GM18511 (cell line): ENCODE data around the gene HDAC2.
"Not testable (repeated sequence)": the region's sequence is repeated elsewhere in the genome, so short reads cannot be mapped to it uniquely, and the experiment has no call there.

Experiments
- ATAC-seq: cut with Tn5 transposase; IDR thresholded peaks from one replicate; pipeline ENCODE4 v1.9.1; 2021; ENCODE audit warnings: mild to moderate bottlenecking, moderate library complexity; ENCODE audit not compliant: unreplicated experiment

Gene HDAC2

GRCh38 chr6:113970805-113971676, at the start of gene HDAC2:
HDAC2 (minus strand) TSS chr6:113971148; CDS start chr6:113970908, 240 bp downstream.
- ATAC-seq, result peak; percentile 81

DNA sequence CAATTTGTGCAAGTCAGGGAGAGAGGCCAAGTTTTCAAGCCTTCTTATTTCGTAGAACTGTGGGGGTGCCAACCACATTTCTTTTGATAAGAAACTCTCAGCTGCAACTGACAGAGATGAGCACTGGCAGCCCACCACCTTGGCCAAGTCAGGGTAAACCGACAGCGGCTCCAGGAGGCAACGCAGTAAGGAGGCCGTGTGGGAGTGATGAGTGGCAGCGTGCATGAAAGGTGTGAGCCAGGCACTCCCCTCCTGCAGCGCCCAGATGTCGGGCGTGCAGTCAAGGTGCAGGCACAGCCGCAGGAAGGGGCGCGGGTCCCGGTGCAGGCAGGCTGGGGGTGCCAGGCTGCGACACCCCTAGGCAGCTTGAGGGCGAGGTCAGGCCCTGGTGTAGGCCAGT, 49.2 kb upstream of the HDAC2 start:
- ATAC-seq, result no peak

- not testable (repeated sequence) for ATAC-seq
Measured at GRCh38 chr6:114017146-114017545, 46.2 kb upstream of the HDAC2 start.

DNA sequence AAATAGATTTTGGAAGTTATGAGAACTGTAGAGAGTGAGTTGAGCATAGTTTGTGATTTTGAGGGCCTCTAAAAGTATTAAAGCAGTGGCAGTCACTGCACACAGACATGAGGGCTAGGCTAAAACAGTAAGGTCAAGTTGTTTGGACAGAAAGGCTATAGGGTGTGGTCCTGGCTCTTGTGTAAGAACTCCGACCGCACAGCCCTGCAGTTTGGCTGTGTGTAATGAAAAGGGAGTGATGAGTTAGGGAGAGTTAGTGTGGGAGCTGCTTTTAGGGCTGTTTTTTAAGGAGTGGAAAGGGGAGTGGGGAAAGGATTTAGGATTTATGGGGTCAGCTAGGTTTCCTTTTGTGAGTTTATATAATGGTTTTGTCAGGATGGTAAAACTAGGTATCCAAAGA, 43.2 kb upstream of the HDAC2 start:
- ATAC-seq, result not testable (repeated sequence)

- not testable (repeated sequence) for ATAC-seq
Measured at GRCh38 chr6:114011486-114011885, 40.5 kb upstream of the HDAC2 start.

DNA sequence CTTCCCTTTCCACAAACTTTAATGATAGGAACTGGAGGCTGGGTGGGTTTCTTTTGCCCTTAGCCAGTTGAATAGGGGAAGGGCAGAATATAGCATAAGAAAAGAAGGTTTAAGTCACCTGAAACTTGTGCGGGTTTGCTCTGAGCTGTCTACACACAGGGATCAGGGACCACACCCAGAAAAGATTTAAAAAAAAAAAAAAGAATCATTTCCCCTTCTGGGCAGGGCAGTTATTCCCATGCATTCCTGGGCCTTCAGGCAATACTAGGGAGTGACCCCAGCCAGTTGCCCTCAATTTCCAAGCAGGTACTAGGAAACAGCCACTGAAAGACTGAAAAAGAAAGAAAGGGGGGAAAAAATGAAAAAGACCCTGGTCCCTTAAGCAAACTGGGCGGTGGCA, 39.6 kb upstream of the HDAC2 start:
- ATAC-seq, result no peak

GRCh38 chr6:114009192-114009591, 38.2 kb upstream of the HDAC2 start:
- no peak for ATAC-seq

DNA sequence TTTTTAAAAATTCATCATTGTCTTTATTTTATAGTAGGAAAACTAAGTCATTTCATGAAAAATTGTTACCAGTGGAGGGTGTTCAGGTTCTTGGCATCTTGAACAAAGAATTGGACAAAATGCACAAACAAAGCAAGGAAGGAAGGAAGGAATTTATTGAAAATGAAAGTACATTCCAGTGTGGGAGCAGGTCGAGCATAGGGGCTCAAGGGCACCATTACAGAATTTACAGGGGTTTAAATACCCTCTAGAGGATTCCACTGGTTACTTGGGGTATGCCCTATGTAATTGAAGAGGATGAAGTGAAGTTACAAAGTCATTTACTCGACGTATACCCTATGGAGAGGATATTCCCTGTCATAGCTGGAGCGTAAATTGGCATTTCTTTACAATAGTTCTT, 37.4 kb upstream of the HDAC2 start:
- no peak for ATAC-seq

DNA sequence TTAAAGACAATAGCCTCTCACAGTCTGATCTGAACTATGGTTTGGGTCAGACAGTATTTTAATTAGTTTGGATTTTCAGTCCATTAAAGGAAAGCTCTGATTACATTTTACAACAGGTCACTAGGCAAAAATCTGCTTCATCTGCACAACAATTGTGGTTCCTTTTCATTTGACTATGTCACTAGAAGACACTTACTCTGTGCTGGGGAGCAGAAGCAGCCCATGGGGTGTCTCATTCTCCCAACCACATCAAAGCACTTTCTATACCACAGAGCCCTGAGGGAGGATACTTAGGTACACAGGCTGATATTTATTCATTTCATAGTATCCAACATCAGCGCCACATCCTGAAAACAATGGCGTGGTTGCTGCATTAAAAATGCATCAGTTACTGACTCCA, 36.6 kb upstream of the HDAC2 start:
- ATAC-seq, result no peak

- ATAC-seq, result no peak
Measured at GRCh38 chr6:114001354-114001753, 30.4 kb upstream of the HDAC2 start.

DNA sequence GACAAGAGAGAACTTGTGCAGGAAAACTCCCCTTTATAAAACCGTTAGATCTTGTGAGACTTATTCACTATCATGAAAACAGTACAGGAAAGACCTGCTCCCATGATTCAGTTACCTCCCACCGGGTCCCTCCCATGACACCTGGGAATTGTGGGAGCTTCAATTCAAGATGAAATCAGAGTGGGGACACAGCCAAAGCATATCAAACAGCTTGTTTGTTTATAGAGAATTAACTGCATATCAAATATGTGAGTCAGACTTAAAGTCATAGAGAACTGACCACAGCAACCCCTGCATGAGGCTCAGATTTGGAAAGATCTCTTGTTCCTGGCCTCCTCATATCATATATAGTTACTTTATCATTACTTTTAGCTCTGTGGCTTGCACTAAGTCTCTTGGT, 29.1 kb upstream of the HDAC2 start:
- no peak for ATAC-seq

DNA sequence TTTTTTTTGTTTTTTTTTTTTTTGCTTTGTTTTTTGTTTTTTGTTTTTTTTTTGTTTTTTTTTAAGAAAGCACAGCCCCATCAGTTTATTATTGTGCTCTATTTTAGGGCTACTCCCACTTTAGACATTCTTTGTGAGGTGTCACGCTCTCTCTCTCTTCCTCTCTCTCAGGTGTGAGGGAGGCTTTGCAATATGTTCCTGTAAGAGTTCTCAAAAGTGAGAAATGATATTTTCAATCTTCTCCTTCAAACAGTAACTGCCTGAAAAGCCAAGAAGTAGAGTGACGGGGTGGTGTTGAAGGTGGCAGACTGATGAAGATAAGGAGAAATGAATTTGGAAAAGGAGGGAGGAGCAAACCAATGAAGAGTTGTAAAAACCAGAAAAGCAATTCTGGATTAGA, 28.3 kb upstream of the HDAC2 start:
- no peak for ATAC-seq

DNA sequence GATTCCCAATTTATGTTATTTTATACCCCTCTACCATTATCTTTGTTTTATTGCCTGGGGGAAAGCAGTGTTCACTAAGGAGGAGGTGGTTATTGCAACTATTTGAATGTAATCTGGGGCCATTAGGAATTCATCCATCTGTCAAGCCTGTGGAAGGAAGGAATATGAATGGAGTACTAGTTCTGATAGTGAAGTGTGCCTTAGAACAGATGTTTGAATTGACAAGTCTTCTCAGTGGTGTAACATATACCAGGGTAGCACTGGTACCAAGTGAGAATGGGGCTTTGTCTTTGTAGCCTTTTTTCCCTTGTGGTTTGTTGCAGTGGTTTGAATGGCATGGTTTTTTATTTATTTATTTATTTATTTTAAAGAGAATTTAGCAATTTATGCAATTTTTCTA, 27.9 kb upstream of the HDAC2 start:
- ATAC-seq, result no peak

- no peak for ATAC-seq
Measured at GRCh38 chr6:113997116-113997515, 26.2 kb upstream of the HDAC2 start.

- no peak for ATAC-seq
Measured at GRCh38 chr6:113995634-113996033, 24.7 kb upstream of the HDAC2 start.

DNA sequence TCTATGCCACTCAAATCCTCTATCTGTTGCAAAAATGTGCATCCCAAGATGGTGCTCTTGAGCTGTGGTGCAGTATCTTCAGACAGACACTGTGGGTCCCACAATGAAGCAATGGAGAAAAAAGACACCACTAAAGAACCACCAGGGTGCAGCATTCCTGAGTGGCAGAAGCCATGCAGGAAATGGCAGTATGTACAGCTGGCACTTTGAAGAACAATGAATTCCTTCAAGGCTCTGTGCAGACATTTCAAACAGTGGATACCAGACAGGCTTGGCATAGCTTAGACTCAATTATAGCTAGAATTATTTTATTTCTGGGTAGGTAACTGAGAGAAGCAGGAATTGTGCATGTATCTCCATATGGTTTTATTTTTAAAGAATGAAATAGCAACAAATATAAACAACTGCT, 24.0 kb upstream of the HDAC2 start:
- peak; percentile 97 for ATAC-seq

DNA sequence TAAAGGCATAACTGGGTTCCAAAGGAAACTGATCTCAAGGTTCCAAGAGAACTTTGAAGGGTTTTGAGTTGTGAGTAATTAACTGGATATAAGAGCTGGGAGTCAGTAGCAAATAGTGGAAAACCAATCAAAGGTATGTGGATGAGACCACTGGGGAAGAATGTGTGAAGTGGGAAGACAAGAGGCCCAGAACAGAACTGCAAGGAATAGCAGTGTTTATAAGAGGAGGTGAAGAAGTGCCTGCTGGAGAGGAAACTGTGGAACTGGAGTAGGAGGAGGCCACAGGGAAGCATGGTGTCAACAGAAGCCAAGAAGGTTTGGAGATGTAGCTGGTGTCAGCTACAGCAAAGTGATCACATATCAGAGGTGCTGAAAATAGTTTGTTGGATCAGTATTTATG, 18.7 kb upstream of the HDAC2 start:
- no peak for ATAC-seq

DNA sequence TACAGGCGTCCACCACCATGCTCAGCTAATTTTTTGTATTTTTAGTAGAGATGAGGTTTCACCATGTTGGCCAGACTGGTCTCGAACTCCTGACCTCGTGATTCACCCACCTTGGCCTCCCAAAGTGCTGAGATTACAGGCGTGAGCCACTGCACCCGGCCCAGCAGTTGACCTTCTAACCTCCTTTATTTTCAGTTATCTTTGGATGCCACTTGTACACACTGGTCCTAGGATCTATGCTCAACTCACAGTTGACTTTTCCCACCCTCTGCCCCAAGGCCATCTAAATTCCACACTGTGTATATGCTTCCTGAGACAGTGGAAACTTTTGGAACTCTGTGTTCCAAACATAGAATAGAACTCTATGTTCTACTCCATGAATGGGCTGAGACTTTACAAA, 11.7 kb upstream of the HDAC2 start:
- ATAC-seq, result not testable (repeated sequence)

DNA sequence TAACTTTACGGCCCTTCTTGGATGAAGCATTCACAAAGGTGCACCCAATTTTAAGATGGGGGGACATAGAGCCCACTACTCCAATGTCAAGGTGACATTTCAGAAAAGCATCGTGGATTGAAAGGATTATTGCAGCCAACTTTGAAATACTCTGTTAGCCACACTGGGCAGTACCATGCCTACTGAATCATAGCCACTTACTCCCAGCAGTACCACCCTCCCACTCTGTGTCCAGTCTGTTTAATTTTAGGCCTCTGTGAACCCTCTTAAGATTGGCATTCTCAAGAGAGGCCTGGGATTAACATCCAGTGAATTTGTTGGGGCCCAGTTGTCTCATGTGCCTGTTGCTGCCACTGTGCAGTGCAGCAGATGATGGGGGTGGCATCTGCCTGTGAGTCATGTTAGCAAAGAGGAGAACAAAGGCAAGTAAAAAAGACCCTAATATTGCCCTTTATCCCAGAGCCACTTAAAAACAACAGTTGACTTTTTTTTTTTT, 11.2 kb upstream of the HDAC2 start:
- ATAC-seq, result no peak

DNA sequence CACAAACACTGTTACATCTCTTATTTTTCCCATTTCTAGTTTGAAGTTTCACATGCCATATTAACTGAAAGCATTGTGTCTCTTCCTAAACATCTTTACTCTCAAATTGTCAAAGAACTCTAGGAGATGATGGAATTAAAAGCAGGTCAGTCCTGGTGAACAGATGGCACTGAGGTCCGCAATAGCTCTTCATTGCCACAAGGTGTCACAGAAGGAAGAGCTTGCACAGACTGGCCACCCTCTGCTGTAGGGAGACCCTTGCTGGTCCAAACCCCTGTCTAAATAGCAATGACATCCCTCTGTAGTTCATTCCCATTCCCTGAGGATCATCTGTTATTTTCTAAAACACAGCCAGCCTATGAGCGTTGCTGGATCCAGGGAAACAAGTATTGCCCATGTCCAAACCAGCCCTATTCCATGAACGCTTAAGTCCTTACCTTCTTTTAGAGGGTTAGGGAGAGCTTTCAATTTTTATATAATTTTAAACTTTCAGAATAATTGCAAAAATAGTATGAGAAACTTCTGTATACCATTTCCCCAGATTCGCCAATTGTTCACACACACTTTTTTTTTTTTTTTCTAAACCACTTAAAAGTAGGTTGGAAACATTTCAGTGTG, 10.1 kb upstream of the HDAC2 start:
- peak; percentile 79 for ATAC-seq

DNA sequence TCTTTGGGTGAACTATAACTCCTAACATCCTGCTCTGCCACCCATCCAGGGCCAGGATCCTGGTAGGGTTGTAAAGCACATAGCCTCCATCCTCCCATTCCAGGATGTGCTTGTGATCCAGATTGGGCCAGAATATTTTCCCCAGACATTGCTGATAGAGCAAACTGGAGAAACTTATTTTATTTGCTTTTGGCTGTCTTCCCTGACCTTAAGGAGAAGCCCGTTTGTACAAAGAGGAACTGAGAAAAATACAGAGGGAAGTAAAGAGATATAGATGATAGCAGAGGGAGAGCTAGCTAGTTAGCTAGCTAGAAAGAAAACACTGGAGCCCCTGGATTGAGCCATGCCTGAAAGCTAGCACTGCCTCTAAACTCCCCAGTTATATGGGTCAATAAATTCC, 9.0 kb upstream of the HDAC2 start:
- ATAC-seq, result peak; percentile 70

- no peak for ATAC-seq
Measured at GRCh38 chr6:113978084-113978675, 7.2 kb upstream of the HDAC2 start.
